Lower leg skin (tissue), 3 donors: ENCODE data around the gene HOXD9.

Experiments
- CTCF ChIP-seq, 3 donors: fragments of 450-650 bp; IDR thresholded peaks; one replicate each; pipeline ENCODE4 v1.5.1; 2016; ENCODE audit warnings: antibody characterized with exemption in 3 of 3, mild to moderate bottlenecking in 3 of 3, moderate library complexity in 2 of 3
- POLR2A ChIP-seq, 2 donors: fragments of 450-650 bp; IDR thresholded peaks; one replicate each; pipeline ENCODE4 v1.6.1; 2016 to 2017; ENCODE audit warnings: antibody characterized with exemption in 2 of 2, mild to moderate bottlenecking in 1 of 2, moderate library complexity in 1 of 2

DNA sequence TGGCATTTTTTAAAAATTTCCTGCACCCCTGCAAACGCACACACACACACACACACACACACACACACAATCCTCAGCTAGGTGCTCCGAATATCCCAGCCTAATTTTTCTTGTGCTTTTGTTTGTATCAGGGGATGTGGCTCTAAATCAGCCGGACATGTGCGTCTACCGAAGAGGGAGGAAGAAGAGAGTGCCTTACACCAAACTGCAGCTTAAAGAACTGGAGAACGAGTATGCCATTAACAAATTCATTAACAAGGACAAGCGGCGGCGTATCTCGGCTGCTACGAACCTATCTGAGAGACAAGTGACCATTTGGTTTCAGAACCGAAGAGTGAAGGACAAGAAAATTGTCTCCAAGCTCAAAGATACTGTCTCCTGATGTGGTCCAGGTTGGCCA is 28.2 kb upstream of the HOXD9 start:
- TF ChIP-seq CTCF (IDR thresholded peaks at IDR 0.05) (no peak), POLR2A (IDR thresholded peaks at IDR 0.05) (no peak)
